ENCODE data around the gene NOP53. TPM values are rescaled to one million over a fixed set of nuclear protein-coding genes. Genes with fewer than 3 reads are reported as not detected.

NOP53 gene
- total and polyA plus RNA-seq, 8 donors = 297 to 576 (median 392) TPM

- ATAC-seq (no peak), FAIRE-seq (no peak), DNase-seq (no peak)
- Histone ChIP-seq H3K27ac (no peak overlapping the region), H3K36me3 (peaks cover 0 to 19% (median 4%) of the 10 kb centered on the region in 3 donors), H3K9me3 (no peaks in the 10 kb centered on the region), H3K27me3 (no peaks in the 10 kb centered on the region), H3K4me3 (no peak overlapping the region), H3K4me1 (no peaks in the 10 kb centered on the region)
- intact Hi-C loops (cut with DNase I) = no loop called here
- no peak for TF ChIP-seq CTCF (IDR thresholded peaks at IDR 0.05)
- 94 to 95% methylated on average over 5 of the region's 5 CpGs for WGBS, 2 donors
Observed at GRCh38 chr19:47703301-47703700, 42.0 kb upstream of the NOP53 start.

- no peak for FAIRE-seq
Observed at GRCh38 chr19:47704024-47704423, 41.3 kb upstream of the NOP53 start.

DNA sequence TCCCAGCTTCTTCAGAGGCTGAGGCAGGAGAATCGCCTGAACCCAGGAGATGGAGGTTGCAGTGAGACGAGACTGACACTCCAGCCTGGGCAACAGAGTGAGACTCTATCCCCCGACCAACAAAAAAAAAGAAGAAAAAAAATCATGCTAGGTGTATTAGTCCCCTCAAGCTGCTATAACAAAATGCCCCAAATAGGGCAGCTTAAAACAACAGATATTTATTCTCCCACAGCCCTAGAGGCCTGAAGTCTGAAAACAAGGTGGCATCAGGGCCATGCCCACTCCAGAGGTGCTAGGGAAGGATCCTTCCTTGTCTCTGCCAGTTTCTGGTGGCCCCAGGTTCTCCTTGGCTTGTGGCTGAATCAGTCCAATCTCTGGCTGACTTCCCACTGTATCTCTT is 40.7 kb upstream of the NOP53 start:
- no peak for TF ChIP-seq CTCF (IDR thresholded peaks at IDR 0.05)
- ATAC-seq (no peak), DNase-seq (no peak), FAIRE-seq (no peak)
- 93 to 94% methylated on average over 3 of the region's 3 CpGs for WGBS, 2 donors
- H3K4me1 ChIP-seq = no peaks in the 10 kb centered on the region
- no peaks in the 10 kb centered on the region for H3K27me3 ChIP-seq
- no peak overlapping the region for H3K27ac ChIP-seq
- H3K36me3 ChIP-seq = peaks cover 0 to 19% (median 4%) of the 10 kb centered on the region in 3 donors
- intact Hi-C loops (cut with DNase I) = no loop called here
- no peak overlapping the region for H3K4me3 ChIP-seq
- no peaks in the 10 kb centered on the region for H3K9me3 ChIP-seq

More at GRCh38 chr19:47704024-47704423, 41.3 kb upstream of the NOP53 start:
- DNase-seq (no peak), ATAC-seq (no peak)
- no peak for TF ChIP-seq CTCF (IDR thresholded peaks at IDR 0.05)
- WGBS, 2 donors = 86 to 89% methylated on average over 11 of the region's 11 CpGs
- Histone ChIP-seq H3K36me3 (peaks cover 0 to 19% (median 4%) of the 10 kb centered on the region in 3 donors), H3K27ac (no peak overlapping the region), H3K4me1 (no peaks in the 10 kb centered on the region), H3K4me3 (no peak overlapping the region), H3K9me3 (no peaks in the 10 kb centered on the region), H3K27me3 (no peaks in the 10 kb centered on the region)
- intact Hi-C loops (cut with DNase I) = no loop called here

GRCh38 chr19:47707135-47707925 is 38.0 kb upstream of the NOP53 start:
- no peak overlapping the region for H3K27ac ChIP-seq
- DNase-seq = peak in 5 of 6 donors; percentile 53 to 85 (median 77)
- no peaks in the 10 kb centered on the region for H3K27me3 ChIP-seq
- peaks cover 0 to 3% (median 0%) of the 10 kb centered on the region in 3 donors for H3K36me3 ChIP-seq
- intact Hi-C loops (cut with DNase I) = no loop called here
- FAIRE-seq = no peak
- H3K9me3 ChIP-seq = no peaks in the 10 kb centered on the region
- 16 to 19% methylated on average over 22 of the region's 22 CpGs for WGBS, 2 donors
- peak; percentile 38 to 69 (median 50) for TF ChIP-seq CTCF (IDR thresholded peaks at IDR 0.05)
- no peaks in the 10 kb centered on the region for H3K4me1 ChIP-seq
- no peak overlapping the region for H3K4me3 ChIP-seq
- peak; percentile 78 to 97 (median 90) for ATAC-seq

All from pancreas (tissue), 10 donors.